GM20000 (cell line): ENCODE results near the gene ISLR.

Experiments used
- DNase-seq: peaks from one replicate; pipeline ENCODE4 v3.0.0; 2012; ENCODE audit warnings: low spot score
- TF ChIP-seq, protein P1 (sequence below): IDR thresholded peaks from 2 replicates; pipeline ENCODE4 v1.5.1; 2012; ENCODE audit warnings: mild to moderate bottlenecking, control low read depth; ENCODE audit errors: extremely low read depth, missing control alignments

Gene ISLR

GRCh38 chr15:74201710-74202420, 28.4 kb downstream of the ISLR start:
- no peak for DNase-seq
- TF ChIP-seq, protein P1, sequence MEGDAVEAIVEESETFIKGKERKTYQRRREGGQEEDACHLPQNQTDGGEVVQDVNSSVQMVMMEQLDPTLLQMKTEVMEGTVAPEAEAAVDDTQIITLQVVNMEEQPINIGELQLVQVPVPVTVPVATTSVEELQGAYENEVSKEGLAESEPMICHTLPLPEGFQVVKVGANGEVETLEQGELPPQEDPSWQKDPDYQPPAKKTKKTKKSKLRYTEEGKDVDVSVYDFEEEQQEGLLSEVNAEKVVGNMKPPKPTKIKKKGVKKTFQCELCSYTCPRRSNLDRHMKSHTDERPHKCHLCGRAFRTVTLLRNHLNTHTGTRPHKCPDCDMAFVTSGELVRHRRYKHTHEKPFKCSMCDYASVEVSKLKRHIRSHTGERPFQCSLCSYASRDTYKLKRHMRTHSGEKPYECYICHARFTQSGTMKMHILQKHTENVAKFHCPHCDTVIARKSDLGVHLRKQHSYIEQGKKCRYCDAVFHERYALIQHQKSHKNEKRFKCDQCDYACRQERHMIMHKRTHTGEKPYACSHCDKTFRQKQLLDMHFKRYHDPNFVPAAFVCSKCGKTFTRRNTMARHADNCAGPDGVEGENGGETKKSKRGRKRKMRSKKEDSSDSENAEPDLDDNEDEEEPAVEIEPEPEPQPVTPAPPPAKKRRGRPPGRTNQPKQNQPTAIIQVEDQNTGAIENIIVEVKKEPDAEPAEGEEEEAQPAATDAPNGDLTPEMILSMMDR: no peak

- TF ChIP-seq, protein P1: no peak
- DNase-seq: no peak
Measured at GRCh38 chr15:74202452-74203401, 29.2 kb downstream of the ISLR start, which contains the start of gene STRA6. STRA6 (minus strand) TSS chr15:74202787; CDS start chr15:74202267, 520 bp downstream.

- TF ChIP-seq, protein P1: no peak
- no peak for DNase-seq
Measured at GRCh38 chr15:74203914-74204431, 30.5 kb downstream of the ISLR start.

DNA sequence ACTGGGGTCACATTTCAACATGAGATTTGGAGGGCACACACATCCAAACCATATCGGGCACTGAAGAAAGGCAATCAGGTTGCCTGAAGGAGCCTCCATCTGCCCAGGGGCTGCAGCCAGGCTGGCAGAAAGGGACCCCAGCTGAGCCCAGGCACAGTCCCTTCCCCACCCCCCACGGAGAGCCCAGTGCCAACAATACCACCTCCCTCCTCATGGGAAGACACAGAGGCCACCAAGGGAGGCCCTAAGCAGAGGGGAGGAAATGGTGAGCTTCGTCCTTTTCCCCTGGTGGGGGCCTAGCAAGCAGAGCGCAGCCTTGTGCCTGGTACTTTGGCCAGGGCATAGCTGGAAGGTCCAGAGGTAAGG, 32.1 kb downstream of the ISLR start:
- TF ChIP-seq, protein P1: no peak
- DNase-seq: no peak

GRCh38 chr15:74206801-74207281, 33.3 kb downstream of the ISLR start:
- DNase-seq: no peak
- TF ChIP-seq, protein P1: no peak

DNA sequence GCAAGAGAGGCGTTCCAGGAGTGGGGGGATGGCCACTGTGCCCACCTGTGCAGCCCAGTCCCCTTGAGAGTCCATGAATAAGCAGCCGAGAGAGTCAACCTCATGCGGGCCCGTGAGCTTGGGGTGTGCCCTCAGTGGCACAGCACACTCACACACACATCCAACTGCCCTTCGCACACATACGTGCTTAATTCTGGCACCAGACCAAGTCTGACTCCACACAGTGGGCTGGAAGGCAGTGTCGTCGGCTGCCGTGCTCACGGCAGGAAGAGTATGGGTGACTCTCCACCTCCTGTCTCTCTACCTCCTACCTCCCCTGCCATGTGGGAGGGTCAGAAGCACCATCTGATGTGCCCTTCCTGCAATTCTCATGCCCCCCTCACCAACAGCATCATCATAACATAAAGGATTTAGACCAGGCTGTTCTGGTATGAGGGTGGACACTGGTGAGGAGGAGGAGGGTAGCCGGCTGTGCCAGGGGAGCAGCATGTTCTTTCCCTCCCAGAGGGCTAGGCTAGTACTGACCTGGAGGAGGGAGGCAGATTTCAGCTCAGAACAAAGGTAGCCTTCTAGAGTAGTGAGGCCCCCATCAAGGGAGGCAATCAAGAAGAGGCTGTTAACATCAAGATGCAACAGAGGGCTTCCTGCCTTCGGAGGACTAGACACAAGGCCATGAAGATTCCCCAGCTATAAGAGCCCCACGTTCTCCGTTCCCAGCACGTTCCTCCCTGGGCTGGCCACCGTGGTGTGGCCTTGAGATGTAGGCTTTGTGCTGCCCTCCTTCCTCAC, 34.3 kb downstream of the ISLR start:
- TF ChIP-seq, protein P1: no peak
- no peak for DNase-seq
